ENCODE measurements around the gene FBXO8.

The FBXO8 gene

GRCh38 chr4:174248407-174248806, 35.1 kb downstream of the FBXO8 start:
- no peak for DNase-seq

GRCh38 chr4:174245714-174246113, 37.8 kb downstream of the FBXO8 start:
- DNase-seq, result no peak

GRCh38 chr4:174244441-174244840, 39.0 kb downstream of the FBXO8 start:
- no peak for DNase-seq

GRCh38 chr4:174241162-174241561, 42.3 kb downstream of the FBXO8 start:
- DNase-seq, result no peak

GRCh38 chr4:174236359-174236758, 47.1 kb downstream of the FBXO8 start:
- no peak for DNase-seq

- DNase-seq, result no peak
Measured at GRCh38 chr4:174230680-174231079, 52.8 kb downstream of the FBXO8 start.

- no peak for DNase-seq
Measured at GRCh38 chr4:174230148-174230547, 53.3 kb downstream of the FBXO8 start.

- no peak for DNase-seq
Measured at GRCh38 chr4:174228988-174229387, 54.5 kb downstream of the FBXO8 start.

- no peak for DNase-seq
Measured at GRCh38 chr4:174225349-174226049, 58.0 kb downstream of the FBXO8 start.

- DNase-seq, result no peak
Measured at GRCh38 chr4:174224550-174224949, 58.9 kb downstream of the FBXO8 start.

GRCh38 chr4:174222266-174222872, 61.1 kb downstream of the FBXO8 start:
- no peak for DNase-seq

- DNase-seq, result no peak
Measured at GRCh38 chr4:174218127-174218790, 65.2 kb downstream of the FBXO8 start.

GRCh38 chr4:174217273-174218126, 66.0 kb downstream of the FBXO8 start:
- DNase-seq, result no peak

- no peak for DNase-seq
Measured at GRCh38 chr4:174216799-174217272, 66.6 kb downstream of the FBXO8 start.

- no peak for DNase-seq
Measured at GRCh38 chr4:174215961-174216680, 67.3 kb downstream of the FBXO8 start.

- DNase-seq, result no peak
Measured at GRCh38 chr4:174215057-174215456, 68.4 kb downstream of the FBXO8 start.

- no peak for DNase-seq
Measured at GRCh38 chr4:174214101-174214878, 69.2 kb downstream of the FBXO8 start.

- DNase-seq, result no peak
Measured at GRCh38 chr4:174213731-174214100, 69.8 kb downstream of the FBXO8 start.

GRCh38 chr4:174212061-174212460, 71.4 kb downstream of the FBXO8 start:
- no peak for DNase-seq

- DNase-seq, result no peak
Measured at GRCh38 chr4:174211622-174212044, 71.8 kb downstream of the FBXO8 start.
